ENCODE data around the gene NFASC. TPM values are rescaled to one million over a fixed set of nuclear protein-coding genes. Genes with fewer than 3 reads are reported as not detected.

The NFASC gene
- polyA plus RNA-seq, 4 donors, result 0.22 to 5.8 (median 3.0) TPM

GRCh38 chr1:204980840-204981405 is 110.3 kb downstream of the NFASC start:
- no peak overlapping the region for H3K27ac ChIP-seq (ENCODE audit: low read depth in 1 of 3, low read length in 2 of 3)
- FAIRE-seq (no peak), DNase-seq (no peak)
- peaks cover 0 to 2% (median 0%) of the 10 kb centered on the region in 3 donors for H3K27me3 ChIP-seq (ENCODE audit: control insufficient read depth in 3 of 3, insufficient read depth in 3 of 3, low read length in 3 of 3)
- no peaks in the 10 kb centered on the region for H3K36me3 ChIP-seq (ENCODE audit: control insufficient read depth in 3 of 3, insufficient read depth in 2 of 3, low read depth in 1 of 3, low read length in 3 of 3)
- WGBS, 3 donors, result 47 to 59% (median 49%) methylated on average over 3 of the region's 3 CpGs
- H3K4me3 ChIP-seq (ENCODE audit: low read depth in 1 of 3, low read length in 3 of 3), result no peak overlapping the region
- H3K9me3 ChIP-seq (ENCODE audit: control insufficient read depth in 2 of 2, insufficient read depth in 1 of 2, low read depth in 1 of 2, low read length in 1 of 2), result no peaks in the 10 kb centered on the region
- no peaks in the 10 kb centered on the region for H3K4me1 ChIP-seq (ENCODE audit: control insufficient read depth in 3 of 3, insufficient read depth in 2 of 3, low read depth in 1 of 3, low read length in 2 of 3)

- Histone ChIP-seq H3K4me1 (ENCODE audit: control insufficient read depth in 3 of 3, insufficient read depth in 2 of 3, low read depth in 1 of 3, low read length in 2 of 3) (no peaks in the 10 kb centered on the region), H3K27ac (ENCODE audit: low read depth in 1 of 3, low read length in 2 of 3) (no peak overlapping the region), H3K9me3 (ENCODE audit: control insufficient read depth in 2 of 2, insufficient read depth in 1 of 2, low read depth in 1 of 2, low read length in 1 of 2) (no peaks in the 10 kb centered on the region), H3K4me3 (ENCODE audit: low read depth in 1 of 3, low read length in 3 of 3) (no peak overlapping the region), H3K36me3 (ENCODE audit: control insufficient read depth in 3 of 3, insufficient read depth in 2 of 3, low read depth in 1 of 3, low read length in 3 of 3) (no peaks in the 10 kb centered on the region), H3K27me3 (ENCODE audit: control insufficient read depth in 3 of 3, insufficient read depth in 3 of 3, low read length in 3 of 3) (peaks cover 0 to 2% (median 0%) of the 10 kb centered on the region in 3 donors)
- 49 to 62% (median 57%) methylated on average over 11 of the region's 11 CpGs for WGBS, 3 donors
- DNase-seq (no peak), FAIRE-seq (no peak)
Measured at GRCh38 chr1:204983136-204983535, 112.5 kb downstream of the NFASC start.

- Histone ChIP-seq H3K27me3 (ENCODE audit: control insufficient read depth in 3 of 3, insufficient read depth in 3 of 3, low read length in 3 of 3) (peaks cover 0 to 2% (median 0%) of the 10 kb centered on the region in 3 donors), H3K27ac (ENCODE audit: low read depth in 1 of 3, low read length in 2 of 3) (no peak overlapping the region), H3K4me1 (ENCODE audit: control insufficient read depth in 3 of 3, insufficient read depth in 2 of 3, low read depth in 1 of 3, low read length in 2 of 3) (no peaks in the 10 kb centered on the region), H3K9me3 (ENCODE audit: control insufficient read depth in 2 of 2, insufficient read depth in 1 of 2, low read depth in 1 of 2, low read length in 1 of 2) (no peaks in the 10 kb centered on the region), H3K4me3 (ENCODE audit: low read depth in 1 of 3, low read length in 3 of 3) (no peak overlapping the region), H3K36me3 (ENCODE audit: control insufficient read depth in 3 of 3, insufficient read depth in 2 of 3, low read depth in 1 of 3, low read length in 3 of 3) (no peaks in the 10 kb centered on the region)
- FAIRE-seq (no peak), DNase-seq (no peak)
- WGBS, 3 donors, result 85 to 93% (median 89%) methylated on average over 10 of the region's 10 CpGs
Measured at GRCh38 chr1:204983881-204984280, 113.2 kb downstream of the NFASC start.

GRCh38 chr1:204984499-204984898 is 113.8 kb downstream of the NFASC start:
- H3K36me3 ChIP-seq (ENCODE audit: control insufficient read depth in 3 of 3, insufficient read depth in 2 of 3, low read depth in 1 of 3, low read length in 3 of 3), result no peaks in the 10 kb centered on the region
- no peaks in the 10 kb centered on the region for H3K4me1 ChIP-seq (ENCODE audit: control insufficient read depth in 3 of 3, insufficient read depth in 2 of 3, low read depth in 1 of 3, low read length in 2 of 3)
- DNase-seq (no peak), FAIRE-seq (no peak)
- H3K4me3 ChIP-seq (ENCODE audit: low read depth in 1 of 3, low read length in 3 of 3), result no peak overlapping the region
- 71 to 73% (median 72%) methylated on average over 8 of the region's 8 CpGs for WGBS, 3 donors
- H3K27ac ChIP-seq (ENCODE audit: low read depth in 1 of 3, low read length in 2 of 3), result no peak overlapping the region
- no peaks in the 10 kb centered on the region for H3K9me3 ChIP-seq (ENCODE audit: control insufficient read depth in 2 of 2, insufficient read depth in 1 of 2, low read depth in 1 of 2, low read length in 1 of 2)
- peaks cover 0 to 2% (median 0%) of the 10 kb centered on the region in 3 donors for H3K27me3 ChIP-seq (ENCODE audit: control insufficient read depth in 3 of 3, insufficient read depth in 3 of 3, low read length in 3 of 3)

- no peaks in the 10 kb centered on the region for H3K9me3 ChIP-seq (ENCODE audit: control insufficient read depth in 2 of 2, insufficient read depth in 1 of 2, low read depth in 1 of 2, low read length in 1 of 2)
- no peak overlapping the region for H3K27ac ChIP-seq (ENCODE audit: low read depth in 1 of 3, low read length in 2 of 3)
- H3K4me3 ChIP-seq (ENCODE audit: low read depth in 1 of 3, low read length in 3 of 3), result no peak overlapping the region
- no peaks in the 10 kb centered on the region for H3K36me3 ChIP-seq (ENCODE audit: control insufficient read depth in 3 of 3, insufficient read depth in 2 of 3, low read depth in 1 of 3, low read length in 3 of 3)
- 76 to 85% (median 84%) methylated on average over 17 of the region's 17 CpGs for WGBS, 3 donors
- no peak for FAIRE-seq
- DNase-seq, result no peak
- no peaks in the 10 kb centered on the region for H3K4me1 ChIP-seq (ENCODE audit: control insufficient read depth in 3 of 3, insufficient read depth in 2 of 3, low read depth in 1 of 3, low read length in 2 of 3)
- H3K27me3 ChIP-seq (ENCODE audit: control insufficient read depth in 3 of 3, insufficient read depth in 3 of 3, low read length in 3 of 3), result peaks cover 0 to 4% (median 0%) of the 10 kb centered on the region in 3 donors
Measured at GRCh38 chr1:204986181-204986580, 115.5 kb downstream of the NFASC start.

GRCh38 chr1:204987689-204988088 is 117.0 kb downstream of the NFASC start:
- Histone ChIP-seq H3K9me3 (ENCODE audit: control insufficient read depth in 2 of 2, insufficient read depth in 1 of 2, low read depth in 1 of 2, low read length in 1 of 2) (no peaks in the 10 kb centered on the region), H3K4me3 (ENCODE audit: low read depth in 1 of 3, low read length in 3 of 3) (no peak overlapping the region), H3K27me3 (ENCODE audit: control insufficient read depth in 3 of 3, insufficient read depth in 3 of 3, low read length in 3 of 3) (peaks cover 0 to 6% (median 0%) of the 10 kb centered on the region in 3 donors), H3K27ac (ENCODE audit: low read depth in 1 of 3, low read length in 2 of 3) (no peak overlapping the region), H3K4me1 (ENCODE audit: control insufficient read depth in 3 of 3, insufficient read depth in 2 of 3, low read depth in 1 of 3, low read length in 2 of 3) (no peaks in the 10 kb centered on the region), H3K36me3 (ENCODE audit: control insufficient read depth in 3 of 3, insufficient read depth in 2 of 3, low read depth in 1 of 3, low read length in 3 of 3) (no peaks in the 10 kb centered on the region)
- FAIRE-seq (no peak), DNase-seq (no peak)
- 70 to 82% (median 74%) methylated on average over 3 of the region's 3 CpGs for WGBS, 3 donors

- WGBS, 3 donors, result 81 to 84% (median 82%) methylated on average over 4 of the region's 4 CpGs
- Histone ChIP-seq H3K4me1 (ENCODE audit: control insufficient read depth in 3 of 3, insufficient read depth in 2 of 3, low read depth in 1 of 3, low read length in 2 of 3) (no peaks in the 10 kb centered on the region), H3K27ac (ENCODE audit: low read depth in 1 of 3, low read length in 2 of 3) (no peak overlapping the region), H3K27me3 (ENCODE audit: control insufficient read depth in 3 of 3, insufficient read depth in 3 of 3, low read length in 3 of 3) (peaks cover 0 to 6% (median 0%) of the 10 kb centered on the region in 3 donors), H3K36me3 (ENCODE audit: control insufficient read depth in 3 of 3, insufficient read depth in 2 of 3, low read depth in 1 of 3, low read length in 3 of 3) (no peaks in the 10 kb centered on the region), H3K4me3 (ENCODE audit: low read depth in 1 of 3, low read length in 3 of 3) (no peak overlapping the region), H3K9me3 (ENCODE audit: control insufficient read depth in 2 of 2, insufficient read depth in 1 of 2, low read depth in 1 of 2, low read length in 1 of 2) (no peaks in the 10 kb centered on the region)
- no peak for DNase-seq
- no peak for FAIRE-seq
Measured at GRCh38 chr1:204988196-204988595, 117.5 kb downstream of the NFASC start.

- peaks cover 0 to 6% (median 0%) of the 10 kb centered on the region in 3 donors for H3K27me3 ChIP-seq (ENCODE audit: control insufficient read depth in 3 of 3, insufficient read depth in 3 of 3, low read length in 3 of 3)
- WGBS, 3 donors, result 50 to 55% (median 50%) methylated on average over 16 of the region's 16 CpGs
- H3K27ac ChIP-seq (ENCODE audit: low read depth in 1 of 3, low read length in 2 of 3), result peak overlapping the region in 1 of 3 donors; percentile 27
- no peak overlapping the region for H3K4me3 ChIP-seq (ENCODE audit: low read depth in 1 of 3, low read length in 3 of 3)
- FAIRE-seq (no peak), DNase-seq (peak; percentile 61 to 78)
- H3K9me3 ChIP-seq (ENCODE audit: control insufficient read depth in 2 of 2, insufficient read depth in 1 of 2, low read depth in 1 of 2, low read length in 1 of 2), result no peaks in the 10 kb centered on the region
- H3K4me1 ChIP-seq (ENCODE audit: control insufficient read depth in 3 of 3, insufficient read depth in 2 of 3, low read depth in 1 of 3, low read length in 2 of 3), result no peaks in the 10 kb centered on the region
- no peaks in the 10 kb centered on the region for H3K36me3 ChIP-seq (ENCODE audit: control insufficient read depth in 3 of 3, insufficient read depth in 2 of 3, low read depth in 1 of 3, low read length in 3 of 3)
Measured at GRCh38 chr1:204989266-204990058, 118.8 kb downstream of the NFASC start.
